GM21381 (cell line): ENCODE results near the gene TAOK3.

Source experiments
- ATAC-seq: cut with Tn5 transposase; IDR thresholded peaks from one replicate; pipeline ENCODE4 v1.9.1; 2021; ENCODE audit warnings: mild to moderate bottlenecking, moderate library complexity; ENCODE audit not compliant: unreplicated experiment

TAOK3 gene

GRCh38 chr12:118102609-118103008 is 270.1 kb downstream of the TAOK3 start:
- no peak for ATAC-seq

DNA sequence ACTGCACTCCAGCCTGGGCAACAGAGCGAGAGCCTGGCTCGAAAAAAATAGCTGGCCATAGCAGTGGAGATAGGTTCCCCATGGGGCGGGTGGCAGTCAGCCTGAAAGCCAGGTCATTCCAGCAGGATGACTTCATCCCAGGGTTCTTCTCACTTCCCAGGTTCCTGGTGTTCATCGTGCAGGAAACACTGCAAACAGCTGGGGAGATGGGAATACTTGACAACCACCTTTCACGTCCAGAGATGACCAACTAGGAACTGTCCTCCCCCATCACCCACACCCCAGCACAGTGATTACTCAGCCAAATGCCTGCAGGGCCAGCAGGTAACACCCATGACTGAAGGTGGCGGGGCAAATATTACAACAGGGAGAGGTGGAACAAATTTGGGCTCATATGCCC is 270.6 kb downstream of the TAOK3 start:
- ATAC-seq, result no peak

DNA sequence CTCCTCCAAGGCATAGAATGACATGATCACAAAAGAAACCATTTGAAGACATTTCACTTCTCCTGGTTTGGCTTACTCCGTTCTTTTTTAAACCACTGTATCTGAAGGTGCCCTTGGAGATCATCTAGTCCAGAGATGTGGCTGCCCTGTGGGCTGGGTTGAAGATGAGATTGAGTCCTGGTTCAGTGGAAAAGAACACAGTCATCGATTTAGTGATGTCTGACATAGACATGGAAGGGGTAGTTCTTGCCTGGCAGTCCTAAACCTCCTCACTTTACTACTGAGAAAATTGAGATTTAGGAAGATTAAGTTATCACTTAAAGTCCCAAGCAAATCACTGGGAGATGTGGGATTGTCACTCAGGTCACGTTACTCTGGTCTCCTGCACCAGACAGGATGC is 271.7 kb downstream of the TAOK3 start:
- no peak for ATAC-seq
